Measurements from ENCODE around the gene EMILIN2.
A peak's percentile ranks its signal among the peaks of the same experiment; 100 is the strongest.

EMILIN2 gene

GRCh38 chr18:2916184-2916583 lies 69.4 kb downstream of the EMILIN2 start:
- DNase-seq (ENCODE audit: low spot score) = no peak

GRCh38 chr18:2917259-2918047 lies 70.6 kb downstream of the EMILIN2 start:
- DNase-seq (ENCODE audit: low spot score) = no peak

GRCh38 chr18:2918761-2919550 lies 72.2 kb downstream of the EMILIN2 start:
- no peak for DNase-seq (ENCODE audit: low spot score)

GRCh38 chr18:2919600-2919999 lies 72.8 kb downstream of the EMILIN2 start:
- DNase-seq (ENCODE audit: low spot score) = no peak

- no peak for DNase-seq (ENCODE audit: low spot score)
Measured at GRCh38 chr18:2920027-2920426, 73.2 kb downstream of the EMILIN2 start.

GRCh38 chr18:2920546-2921343 lies 73.9 kb downstream of the EMILIN2 start:
- DNase-seq (ENCODE audit: low spot score) = no peak

- no peak for DNase-seq (ENCODE audit: low spot score)
Measured at GRCh38 chr18:2921778-2922177, 75.0 kb downstream of the EMILIN2 start.

- DNase-seq (ENCODE audit: low spot score) = no peak
Measured at GRCh38 chr18:2923464-2923863, 76.7 kb downstream of the EMILIN2 start.

GRCh38 chr18:2924920-2925319 lies 78.1 kb downstream of the EMILIN2 start:
- DNase-seq (ENCODE audit: low spot score) = no peak

GRCh38 chr18:2926528-2926927 lies 79.7 kb downstream of the EMILIN2 start:
- DNase-seq (ENCODE audit: low spot score) = no peak

GRCh38 chr18:2927745-2928144 lies 80.9 kb downstream of the EMILIN2 start:
- DNase-seq (ENCODE audit: low spot score) = no peak

GRCh38 chr18:2932247-2933181 lies 85.7 kb downstream of the EMILIN2 start:
- peak; percentile 83 for DNase-seq (ENCODE audit: low spot score)

- DNase-seq (ENCODE audit: low spot score) = no peak
Measured at GRCh38 chr18:2933995-2934394, 87.2 kb downstream of the EMILIN2 start.

- DNase-seq (ENCODE audit: low spot score) = no peak
Measured at GRCh38 chr18:2935438-2936192, 88.8 kb downstream of the EMILIN2 start.

GRCh38 chr18:2939317-2939716 lies 92.5 kb downstream of the EMILIN2 start:
- DNase-seq (ENCODE audit: low spot score) = no peak

GRCh38 chr18:2948038-2948437 lies 101.2 kb downstream of the EMILIN2 start:
- DNase-seq (ENCODE audit: low spot score) = no peak

- DNase-seq (ENCODE audit: low spot score) = no peak
Measured at GRCh38 chr18:2952605-2953004, 105.8 kb downstream of the EMILIN2 start.

GRCh38 chr18:2953935-2954653 lies 107.3 kb downstream of the EMILIN2 start:
- no peak for DNase-seq (ENCODE audit: low spot score)

- no peak for DNase-seq (ENCODE audit: low spot score)
Measured at GRCh38 chr18:2954869-2955645, 108.3 kb downstream of the EMILIN2 start.

Data from CD4-positive, alpha-beta T cell treated with Interleukin-2 at 100 ng/mL for 4 hours (primary cell).